Stimulated activated naive CD8-positive, alpha-beta T cell treated with anti-CD3 and anti-CD28 coated beads, Interleukin-15, Interleukin-2, amounts not matched to agents 100 ng/mL and 50 ng/mL, for 24 hours (primary cell): ENCODE measurements around the gene CELF4.

ENCODE experiments used
- H3K27ac Mint-ChIP-seq: one replicate; pipeline ENCODE4 v1.8.0; 2021; ENCODE audit warnings: mild to moderate bottlenecking, mixed read lengths
- H3K27me3 Mint-ChIP-seq: one replicate; pipeline ENCODE4 v1.8.0; 2021; ENCODE audit warnings: mixed read lengths
- H3K36me3 Mint-ChIP-seq: one replicate; pipeline ENCODE4 v1.8.0; 2021; ENCODE audit warnings: low read depth, mixed read lengths
- H3K4me1 Mint-ChIP-seq: one replicate; pipeline ENCODE4 v1.8.0; 2021; ENCODE audit warnings: low read depth, mixed read lengths
- H3K4me3 Mint-ChIP-seq: one replicate; pipeline ENCODE4 v1.8.0; 2021; ENCODE audit warnings: mild to moderate bottlenecking, mixed read lengths
- H3K9me3 Mint-ChIP-seq: one replicate; pipeline ENCODE4 v1.8.0; 2021; ENCODE audit warnings: mixed read lengths

The CELF4 gene

DNA sequence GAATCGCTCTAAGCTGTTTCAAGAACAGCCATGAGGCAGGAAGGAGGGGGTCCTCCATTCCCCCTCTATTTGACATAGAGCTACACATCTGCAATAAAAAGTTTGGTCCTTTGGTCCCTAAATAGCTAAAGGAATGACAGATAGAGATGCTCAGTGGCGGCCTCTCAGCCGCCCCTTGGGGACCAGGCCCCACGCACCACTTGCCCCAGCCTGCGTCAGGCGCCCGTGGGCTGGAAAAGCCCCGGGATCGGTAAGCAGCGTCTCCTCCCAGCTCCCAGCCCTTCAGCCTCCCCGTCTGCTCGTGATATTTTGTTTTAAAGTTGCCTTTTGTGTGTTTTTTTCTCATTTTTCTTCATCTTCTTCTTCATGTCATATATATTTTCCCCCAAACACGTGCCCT, 321.0 kb downstream of the CELF4 start:
- Mint-ChIP-seq H3K27ac (no peak overlapping the region), H3K9me3 (no peaks in the 10 kb centered on the region), H3K4me3 (no peak overlapping the region), H3K4me1 (no peaks in the 10 kb centered on the region), H3K36me3 (no peaks in the 10 kb centered on the region), H3K27me3 (peaks cover 35% of the 10 kb centered on the region)

DNA sequence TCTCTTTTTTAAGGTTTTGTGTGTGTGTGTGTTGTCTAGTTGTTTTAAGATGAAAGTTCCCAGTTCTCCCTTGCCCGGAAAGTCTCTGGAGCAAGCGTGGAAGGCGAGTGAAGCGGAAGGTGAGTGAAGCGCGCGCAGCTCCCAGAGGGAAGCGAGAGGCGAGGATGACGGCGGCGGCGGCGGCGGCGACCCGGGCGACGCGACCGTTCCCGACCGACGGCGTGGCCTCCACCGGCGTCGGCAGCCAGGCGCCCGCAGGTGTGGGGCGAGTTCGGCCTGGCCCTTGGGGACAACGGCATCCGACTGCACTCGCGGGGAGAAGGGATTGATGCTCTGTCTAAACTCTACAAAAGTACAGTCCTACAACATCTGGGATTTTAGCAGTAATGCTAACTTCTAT, 321.9 kb downstream of the CELF4 start:
- H3K4me1 Mint-ChIP-seq, result no peaks in the 10 kb centered on the region
- no peak overlapping the region for H3K4me3 Mint-ChIP-seq
- H3K27ac Mint-ChIP-seq, result no peak overlapping the region
- peaks cover 30% of the 10 kb centered on the region for H3K27me3 Mint-ChIP-seq
- H3K36me3 Mint-ChIP-seq, result no peaks in the 10 kb centered on the region
- H3K9me3 Mint-ChIP-seq, result no peaks in the 10 kb centered on the region

DNA sequence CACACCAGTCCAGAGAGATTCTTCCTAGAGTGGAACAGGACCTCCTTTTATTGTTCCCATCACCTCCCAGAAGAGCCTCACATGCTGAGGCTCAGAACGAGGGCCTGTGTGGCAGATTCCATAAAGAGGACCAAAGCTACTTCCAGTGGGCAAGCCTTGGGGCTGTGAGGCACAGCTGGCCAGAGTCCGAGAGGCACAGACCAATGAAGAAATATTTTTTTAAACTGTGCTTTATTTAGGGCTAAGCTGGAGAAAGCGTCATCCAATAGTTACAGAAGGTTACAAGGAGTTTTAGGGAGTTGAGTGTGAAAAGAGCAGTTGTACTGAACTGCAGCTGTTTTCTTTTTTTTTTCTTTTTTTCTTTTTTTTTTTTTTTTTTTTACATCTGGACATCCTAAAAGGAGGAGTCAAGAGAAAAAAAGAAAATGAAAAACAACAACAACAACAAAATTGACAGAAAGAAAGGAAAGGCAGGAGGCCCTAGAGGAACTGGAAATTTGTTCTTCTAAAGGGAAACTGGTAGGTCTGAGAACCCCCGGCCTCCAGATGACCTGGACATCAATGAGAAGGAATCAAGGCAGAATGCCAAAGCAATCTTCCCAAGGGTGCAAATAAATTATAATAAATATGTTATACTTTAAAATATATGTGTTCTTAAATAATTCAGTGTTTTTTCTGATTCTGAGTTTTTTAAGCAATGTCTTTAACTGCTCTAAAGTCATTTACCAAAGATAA, 322.6 kb downstream of the CELF4 start:
- H3K36me3 Mint-ChIP-seq, result no peaks in the 10 kb centered on the region
- H3K27ac Mint-ChIP-seq, result no peak overlapping the region
- H3K27me3 Mint-ChIP-seq, result peaks cover 30% of the 10 kb centered on the region
- H3K9me3 Mint-ChIP-seq, result no peaks in the 10 kb centered on the region
- H3K4me1 Mint-ChIP-seq, result no peaks in the 10 kb centered on the region
- no peak overlapping the region for H3K4me3 Mint-ChIP-seq

DNA sequence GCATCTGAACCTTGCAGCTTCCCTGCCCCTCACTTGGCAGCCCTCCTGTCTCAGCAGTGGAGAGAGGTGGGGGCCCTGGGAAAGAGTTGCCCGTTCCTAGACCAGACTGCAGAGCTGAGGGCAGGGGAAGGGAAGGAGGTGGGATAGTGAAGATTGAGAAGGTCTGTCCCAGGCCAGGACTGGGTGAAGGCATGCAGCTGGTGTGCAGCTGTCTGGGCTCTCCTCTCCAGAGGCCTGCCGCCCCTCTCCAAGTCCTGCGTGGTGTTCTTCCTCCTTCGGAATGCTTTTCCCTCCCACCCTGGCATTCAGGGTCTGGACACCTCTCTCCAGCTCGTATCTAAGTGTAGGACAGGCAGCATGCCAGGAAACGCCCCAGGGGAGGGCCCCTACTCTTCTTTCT, 323.5 kb downstream of the CELF4 start:
- Mint-ChIP-seq H3K9me3 (no peaks in the 10 kb centered on the region), H3K27me3 (peaks cover 30% of the 10 kb centered on the region), H3K36me3 (no peaks in the 10 kb centered on the region), H3K4me1 (no peaks in the 10 kb centered on the region), H3K27ac (no peak overlapping the region), H3K4me3 (no peak overlapping the region)

DNA sequence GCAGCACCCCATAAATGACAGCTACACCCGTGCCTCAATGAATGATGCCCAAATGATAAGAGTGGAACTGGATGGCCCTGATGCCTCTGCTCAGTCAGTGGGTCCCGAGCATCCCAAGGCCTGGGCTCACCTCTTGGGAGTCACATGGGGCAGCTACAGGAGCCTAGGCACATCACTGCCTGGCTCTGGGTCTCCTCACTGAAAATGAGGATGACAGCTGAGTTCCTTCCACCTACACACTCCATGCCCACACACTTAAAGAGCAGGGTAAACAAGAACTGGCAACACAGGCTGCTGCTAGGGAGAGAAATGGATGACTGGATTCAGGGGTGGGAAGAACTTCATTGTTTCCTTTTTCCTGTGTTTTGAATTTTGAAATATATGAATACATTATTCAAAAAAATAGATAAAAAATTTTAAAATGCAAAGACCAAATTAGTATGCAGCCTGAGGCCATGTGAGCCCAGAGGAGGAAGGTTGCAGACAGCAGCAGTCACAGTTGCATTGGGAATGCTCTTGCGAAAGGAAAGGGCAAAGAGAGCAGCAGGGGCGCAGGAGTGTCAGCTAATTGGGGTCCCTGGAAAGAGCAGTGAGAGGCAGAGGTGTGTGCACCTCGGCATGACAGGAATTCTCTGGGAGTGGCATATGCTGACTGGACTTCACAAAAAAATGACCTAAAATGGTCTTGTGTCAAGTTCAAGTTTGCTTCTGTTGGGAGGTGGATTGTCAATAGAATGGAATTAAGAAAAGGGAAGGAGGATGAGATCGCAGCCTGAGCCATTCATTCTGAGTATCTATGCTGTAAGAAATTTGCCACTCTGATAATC, 327.1 kb downstream of the CELF4 start:
- Mint-ChIP-seq H3K36me3 (no peaks in the 10 kb centered on the region), H3K27ac (no peak overlapping the region), H3K27me3 (peaks cover 9% of the 10 kb centered on the region)

DNA sequence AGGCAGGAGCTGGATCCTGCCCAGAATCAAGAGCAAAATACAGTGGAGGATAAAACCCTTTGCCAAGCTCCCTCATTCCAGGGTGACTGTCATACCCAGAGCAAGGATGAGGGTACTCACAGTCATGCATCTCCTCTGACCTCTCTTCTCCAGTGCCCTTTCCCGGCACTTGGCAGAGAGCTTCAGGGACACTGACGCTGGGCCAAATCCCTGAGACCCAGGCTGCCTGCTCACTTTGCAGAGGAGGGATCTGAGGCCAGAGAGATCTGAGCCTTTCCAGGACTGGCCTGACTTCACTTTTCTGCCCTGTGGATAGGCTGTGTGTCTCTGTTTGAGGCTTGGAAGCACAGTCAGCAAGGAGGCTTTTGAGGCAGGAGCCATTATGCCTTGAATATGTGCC, 330.0 kb downstream of the CELF4 start:
- H3K36me3 Mint-ChIP-seq, result no peaks in the 10 kb centered on the region
- H3K9me3 Mint-ChIP-seq, result no peaks in the 10 kb centered on the region
- no peak overlapping the region for H3K4me3 Mint-ChIP-seq

More for the DNA sequence above, 327.1 kb downstream of the CELF4 start:
- Mint-ChIP-seq H3K4me1 (no peaks in the 10 kb centered on the region), H3K4me3 (no peak overlapping the region), H3K9me3 (no peaks in the 10 kb centered on the region)

DNA sequence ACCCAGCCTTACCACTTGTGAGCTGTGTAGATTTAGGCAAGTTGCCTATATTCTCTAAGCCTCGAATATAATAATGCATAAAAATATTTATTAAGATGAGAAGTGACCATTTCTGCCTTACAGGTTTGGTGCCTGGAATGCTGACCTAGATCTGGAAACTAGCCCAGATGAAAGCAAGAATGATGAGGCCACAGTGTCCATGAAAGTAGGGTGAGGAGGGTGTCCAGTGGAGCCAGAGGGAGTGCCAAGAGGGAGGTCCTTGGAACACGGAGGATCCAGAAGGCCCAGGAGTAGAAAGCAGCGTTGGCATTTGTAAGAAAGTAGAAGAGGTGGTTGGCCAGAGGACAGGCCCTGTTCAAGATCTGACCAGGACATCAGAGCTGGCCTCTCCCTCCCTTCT, 334.3 kb downstream of the CELF4 start:
- Mint-ChIP-seq H3K9me3 (peaks cover 8% of the 10 kb centered on the region), H3K36me3 (peaks cover 4% of the 10 kb centered on the region), H3K27me3 (no peaks in the 10 kb centered on the region), H3K4me3 (no peak overlapping the region), H3K4me1 (no peaks in the 10 kb centered on the region), H3K27ac (no peak overlapping the region)

More for the DNA sequence above, 330.0 kb downstream of the CELF4 start:
- H3K27me3 Mint-ChIP-seq, result no peaks in the 10 kb centered on the region
- H3K27ac Mint-ChIP-seq, result no peak overlapping the region
- H3K4me1 Mint-ChIP-seq, result no peaks in the 10 kb centered on the region

DNA sequence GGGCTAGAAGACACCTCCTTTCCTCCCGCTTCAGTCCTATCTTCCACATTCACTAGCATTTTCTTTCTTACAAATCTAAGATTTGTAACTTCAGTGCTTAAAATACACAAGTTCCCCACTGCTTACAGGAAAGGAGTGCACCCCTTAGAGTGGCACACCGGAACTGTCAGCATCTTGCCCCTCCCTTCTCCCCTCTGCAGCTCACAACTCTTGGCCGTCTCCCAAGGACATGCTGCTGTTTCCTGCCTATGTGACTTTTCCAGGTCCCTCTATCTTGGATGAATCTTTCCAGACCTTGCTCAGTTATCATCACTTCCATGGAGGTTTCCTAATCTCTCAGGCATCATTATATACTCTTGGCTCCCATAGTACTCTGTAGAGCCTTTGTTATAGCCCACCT, 334.8 kb downstream of the CELF4 start:
- Mint-ChIP-seq H3K27ac (no peak overlapping the region), H3K27me3 (no peaks in the 10 kb centered on the region), H3K4me3 (no peak overlapping the region), H3K4me1 (no peaks in the 10 kb centered on the region), H3K9me3 (peaks cover 8% of the 10 kb centered on the region), H3K36me3 (peaks cover 4% of the 10 kb centered on the region)

DNA sequence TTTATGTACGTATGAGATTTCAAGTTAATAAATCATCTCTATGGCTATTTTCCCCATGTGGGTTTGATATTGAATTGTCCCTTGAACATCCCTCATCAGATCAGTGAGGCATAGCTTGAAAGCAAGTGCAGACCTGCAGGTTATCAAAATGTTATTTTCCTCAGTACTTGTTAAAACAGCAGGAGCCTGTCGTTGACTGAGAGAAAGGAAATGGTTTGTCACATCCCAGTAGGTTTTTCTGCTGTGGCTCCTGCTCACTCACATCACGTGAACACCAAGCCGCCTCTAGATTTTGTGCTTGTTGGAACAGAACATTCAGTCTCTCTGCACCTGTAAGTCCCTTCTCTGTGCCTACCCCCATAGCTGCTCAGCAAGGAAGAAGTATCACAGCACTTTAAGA, 340.3 kb downstream of the CELF4 start:
- H3K9me3 Mint-ChIP-seq, result peaks cover 8% of the 10 kb centered on the region
- H3K27ac Mint-ChIP-seq, result no peak overlapping the region
- H3K4me1 Mint-ChIP-seq, result no peaks in the 10 kb centered on the region
- H3K4me3 Mint-ChIP-seq, result no peak overlapping the region
- peaks cover 26% of the 10 kb centered on the region for H3K36me3 Mint-ChIP-seq
- H3K27me3 Mint-ChIP-seq, result no peaks in the 10 kb centered on the region

DNA sequence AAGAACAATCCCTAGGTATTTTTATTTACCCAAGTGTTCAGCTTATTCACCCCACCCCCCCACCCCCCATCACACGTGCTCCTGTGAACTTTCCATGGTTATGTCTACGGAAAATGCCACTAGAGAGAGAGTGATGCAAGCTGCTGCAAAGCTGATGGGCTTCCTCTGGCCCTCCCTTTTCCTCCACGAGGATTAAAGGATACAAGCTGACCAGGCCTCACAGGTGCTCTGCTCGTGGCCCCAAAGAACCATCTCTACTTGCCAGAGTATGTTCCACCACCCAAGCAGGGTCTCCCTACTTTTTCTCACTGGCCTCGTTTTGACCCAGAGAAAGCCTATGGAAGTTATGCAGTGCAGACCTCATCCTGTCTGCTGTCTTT, 342.6 kb downstream of the CELF4 start:
- H3K36me3 Mint-ChIP-seq, result peaks cover 21% of the 10 kb centered on the region
- peaks cover 4% of the 10 kb centered on the region for H3K9me3 Mint-ChIP-seq
- H3K4me1 Mint-ChIP-seq, result no peaks in the 10 kb centered on the region
- no peaks in the 10 kb centered on the region for H3K27me3 Mint-ChIP-seq
- no peak overlapping the region for H3K4me3 Mint-ChIP-seq
- no peak overlapping the region for H3K27ac Mint-ChIP-seq

DNA sequence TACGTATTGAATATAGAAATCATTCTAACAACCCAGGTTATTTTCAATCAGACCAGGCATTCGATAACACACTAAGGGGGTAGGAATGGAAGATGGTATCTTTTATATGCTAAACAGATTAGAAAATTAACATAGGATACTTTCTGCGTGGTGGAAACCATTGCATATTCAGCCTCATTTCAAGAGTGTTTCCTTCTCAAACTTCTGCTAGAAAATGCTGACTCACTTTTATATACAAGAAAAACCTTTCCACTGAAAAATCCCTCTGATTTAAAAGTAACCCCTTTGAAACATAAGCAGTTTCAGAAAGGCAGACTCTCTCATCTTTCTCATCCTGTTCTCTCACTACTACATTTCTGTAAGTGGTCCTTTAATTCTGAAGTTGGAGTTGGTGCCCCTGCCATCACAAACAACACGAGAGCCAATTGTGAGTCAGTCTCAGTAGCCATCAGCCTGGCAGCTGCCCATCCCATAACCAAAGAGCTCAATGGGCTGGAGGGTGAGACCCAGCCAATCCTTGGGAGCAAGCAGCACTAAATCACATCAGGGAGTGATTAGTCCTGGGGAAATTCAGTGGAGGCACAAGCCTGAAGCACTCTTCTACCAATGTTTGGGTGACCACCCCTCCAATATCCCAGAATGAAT, 343.1 kb downstream of the CELF4 start:
- Mint-ChIP-seq H3K36me3 (peaks cover 21% of the 10 kb centered on the region), H3K9me3 (no peaks in the 10 kb centered on the region), H3K4me3 (no peak overlapping the region), H3K27ac (no peak overlapping the region), H3K4me1 (no peaks in the 10 kb centered on the region), H3K27me3 (no peaks in the 10 kb centered on the region)

DNA sequence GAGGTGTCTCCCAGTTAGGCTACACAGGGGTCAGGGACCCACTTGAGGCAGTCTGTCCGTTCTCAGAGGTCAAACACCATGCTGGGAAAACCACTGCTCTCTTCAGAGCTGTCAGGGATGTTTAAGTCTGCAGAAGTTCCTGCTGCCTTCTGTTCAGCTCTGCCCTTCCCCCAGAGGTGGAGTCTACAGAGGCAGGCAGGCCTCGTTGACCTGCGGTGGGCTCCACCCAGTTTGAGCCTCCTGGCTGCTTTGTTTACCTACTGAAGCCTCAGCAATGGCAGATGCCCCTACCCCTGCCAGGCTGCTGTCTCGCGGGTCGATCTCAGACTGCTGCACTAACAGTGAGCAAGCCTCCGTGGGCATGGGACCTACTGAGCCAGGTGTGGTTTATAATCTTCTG, 346.3 kb downstream of the CELF4 start:
- Mint-ChIP-seq H3K36me3 (peaks cover 16% of the 10 kb centered on the region), H3K27ac (no peak overlapping the region), H3K9me3 (peaks cover 8% of the 10 kb centered on the region), H3K4me1 (no peaks in the 10 kb centered on the region), H3K27me3 (no peaks in the 10 kb centered on the region), H3K4me3 (no peak overlapping the region)

DNA sequence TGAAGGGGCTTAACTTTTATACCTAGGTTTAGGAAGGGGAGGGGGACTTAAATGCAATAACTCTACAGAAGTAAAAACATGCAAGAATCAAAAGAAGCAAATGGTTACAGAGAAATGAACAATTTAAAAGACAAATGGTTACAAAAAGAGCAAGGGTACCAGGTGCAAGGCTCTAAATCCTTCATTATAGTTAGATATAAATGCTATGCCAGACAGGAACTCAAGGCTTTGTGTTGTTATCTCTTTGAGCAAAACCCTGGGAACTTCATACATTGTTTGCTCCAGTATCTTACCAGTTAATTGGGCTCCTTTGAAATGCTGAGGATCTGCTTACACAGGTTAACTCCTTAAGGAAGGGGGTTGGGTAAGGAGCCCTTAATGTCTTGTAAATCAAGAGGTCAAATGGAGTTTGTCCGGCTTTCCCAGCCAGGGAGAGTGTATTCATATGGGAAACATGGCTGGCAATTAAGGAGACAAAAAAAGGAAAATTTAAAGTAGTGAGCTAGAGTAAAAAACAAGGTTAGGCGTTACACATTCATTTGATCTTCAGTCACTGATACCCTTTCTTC, 347.5 kb downstream of the CELF4 start:
- peaks cover 16% of the 10 kb centered on the region for H3K36me3 Mint-ChIP-seq
- peaks cover 8% of the 10 kb centered on the region for H3K9me3 Mint-ChIP-seq
- no peaks in the 10 kb centered on the region for H3K4me1 Mint-ChIP-seq
- no peak overlapping the region for H3K4me3 Mint-ChIP-seq
- H3K27ac Mint-ChIP-seq, result no peak overlapping the region
- no peaks in the 10 kb centered on the region for H3K27me3 Mint-ChIP-seq

DNA sequence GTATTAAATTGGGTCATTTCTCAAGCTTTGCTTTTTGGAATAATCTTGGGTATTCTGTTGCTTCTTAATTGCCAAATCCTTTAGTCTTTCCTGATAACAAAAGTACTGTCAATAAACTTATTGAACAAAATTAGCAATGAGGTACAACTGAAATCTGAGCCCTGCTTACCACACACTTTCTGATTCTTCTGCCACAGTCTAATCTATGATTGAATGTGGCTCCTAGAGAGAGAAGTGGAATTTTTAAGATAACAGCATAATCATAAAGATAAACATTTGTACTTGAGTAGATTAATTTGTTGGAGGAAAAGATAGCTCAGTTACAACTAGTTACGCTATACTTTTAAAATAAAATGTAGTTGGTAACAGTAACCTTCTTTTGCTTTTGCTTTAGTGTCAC, 354.8 kb downstream of the CELF4 start:
- no peaks in the 10 kb centered on the region for H3K36me3 Mint-ChIP-seq

DNA sequence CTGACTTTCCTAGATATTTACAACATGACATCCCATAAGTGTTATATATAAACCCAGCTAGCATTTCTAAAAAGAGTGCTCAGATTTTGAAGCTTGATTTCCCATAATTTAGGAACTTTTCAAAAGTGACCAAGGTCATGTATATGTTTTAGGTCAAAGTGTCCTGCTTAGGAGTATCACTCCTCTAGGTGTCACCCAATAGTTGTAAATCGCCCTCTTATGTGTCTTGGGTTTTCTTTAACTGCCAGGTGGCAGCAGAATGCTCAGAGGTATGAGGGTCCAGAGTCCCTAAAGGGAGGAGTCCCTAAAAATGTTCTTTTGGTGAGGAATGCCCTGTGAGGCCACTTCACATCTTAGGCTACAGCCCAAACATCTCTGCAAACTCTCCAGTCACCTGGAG, 358.3 kb downstream of the CELF4 start:
- Mint-ChIP-seq H3K4me3 (no peak overlapping the region), H3K27me3 (no peaks in the 10 kb centered on the region), H3K36me3 (peaks cover 5% of the 10 kb centered on the region), H3K27ac (no peak overlapping the region), H3K4me1 (no peaks in the 10 kb centered on the region), H3K9me3 (no peaks in the 10 kb centered on the region)

More for the DNA sequence above, 354.8 kb downstream of the CELF4 start:
- Mint-ChIP-seq H3K4me3 (no peak overlapping the region), H3K9me3 (peaks cover 1% of the 10 kb centered on the region), H3K4me1 (no peaks in the 10 kb centered on the region), H3K27ac (no peak overlapping the region), H3K27me3 (no peaks in the 10 kb centered on the region)
